ENCODE measurements around the gene OAS3. TPM values are rescaled to one million over a fixed set of nuclear protein-coding genes. Genes with fewer than 3 reads are reported as not detected.

Gene OAS3
- total RNA-seq, 1 experiment from 2014 or later, result 24.8 TPM

DNA sequence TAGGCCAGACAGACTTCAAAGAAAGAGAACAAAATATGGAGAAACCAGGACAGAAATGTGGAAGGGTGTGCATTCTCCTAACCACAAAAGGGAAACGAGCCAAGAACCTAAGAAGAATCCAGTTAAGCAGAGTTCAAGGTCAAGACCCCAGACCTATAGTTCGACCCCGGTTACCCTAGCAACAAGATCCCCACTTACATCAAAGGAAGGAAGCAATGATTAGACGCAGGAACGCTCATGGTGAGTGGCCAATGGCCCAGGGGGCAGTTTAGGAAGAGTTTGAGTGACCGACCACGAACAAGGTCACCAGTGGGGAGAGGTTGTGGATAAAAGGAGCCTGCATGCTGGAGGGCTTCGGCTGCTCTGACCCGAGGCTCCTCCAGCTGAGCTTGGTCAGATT is 76.3 kb downstream of the OAS3 start:
- peak; percentile 26 for DNase-seq (ENCODE audit: low read depth)

DNA sequence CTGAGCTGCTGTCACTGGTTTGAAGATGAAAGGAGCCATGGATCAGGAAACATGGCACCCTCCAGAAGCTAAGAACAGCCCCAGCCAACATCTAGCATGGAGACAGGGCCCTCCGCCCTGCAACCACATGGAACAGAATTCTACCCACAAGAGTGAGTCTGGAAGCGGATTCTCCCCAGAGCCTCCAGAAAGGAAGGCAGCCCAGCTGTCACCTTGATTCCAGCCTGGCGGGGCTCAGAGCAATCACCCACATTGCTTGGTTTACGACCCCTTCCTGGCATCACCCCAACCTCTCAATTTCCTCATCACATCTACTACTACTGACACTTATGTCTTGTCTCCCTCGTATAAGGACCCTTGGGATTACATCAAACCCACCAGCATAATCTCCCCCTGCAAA is 78.5 kb downstream of the OAS3 start:
- DNase-seq (ENCODE audit: low read depth), result no peak

DNA sequence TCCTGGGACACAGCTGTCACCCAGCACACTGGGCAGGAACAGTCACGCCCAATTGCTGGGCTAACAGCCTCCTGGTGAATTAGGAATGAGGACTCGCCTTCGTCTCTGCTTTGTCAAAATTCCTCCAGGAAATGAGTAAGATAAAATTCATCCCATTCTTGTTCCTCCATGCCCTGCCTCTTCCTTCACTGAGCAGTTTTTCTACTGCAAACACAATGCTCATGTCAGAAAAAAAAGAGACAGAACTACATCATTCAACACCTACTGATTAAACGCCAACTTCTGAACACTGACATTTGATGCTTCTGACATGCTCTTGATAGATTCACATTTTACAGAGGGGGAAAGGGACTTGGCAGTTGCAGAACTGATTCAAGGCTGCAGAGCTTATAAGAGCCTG is 80.8 kb downstream of the OAS3 start:
- peak; percentile 24 for DNase-seq (ENCODE audit: low read depth)

DNA sequence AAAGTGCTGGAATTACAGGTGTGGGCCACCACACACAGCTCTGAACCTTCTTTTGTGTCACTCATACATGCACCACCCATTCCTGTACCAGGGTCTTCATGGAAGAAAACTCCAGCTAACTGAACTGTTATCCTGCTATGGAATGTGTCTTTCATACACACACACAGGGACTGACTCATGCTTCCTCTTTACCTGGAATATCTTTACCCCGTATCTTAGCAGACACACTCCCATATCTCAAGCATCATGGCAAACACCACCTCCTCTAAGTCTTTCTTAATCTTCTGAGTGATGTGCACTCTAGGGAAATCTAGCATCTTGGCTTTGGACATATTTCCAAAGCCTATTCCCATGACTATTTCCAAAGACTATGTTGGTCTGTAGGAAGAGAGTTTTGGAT is 83.2 kb downstream of the OAS3 start:
- DNase-seq (ENCODE audit: low read depth), result no peak

Other genes with a start within 250 kb of the OAS3 start
- not detected in 2 replicates for gene RPH3A, start 146.7 kb upstream of the OAS3 start, total RNA-seq (2014; rRNA removed; shearing (Covaris generic))
- 12.4 and 13.1 TPM in 2 replicates for gene OAS1, start 31.5 kb upstream of the OAS3 start, total RNA-seq (2014; rRNA removed; shearing (Covaris generic))
- gene OAS2, start 40.0 kb downstream of the OAS3 start, total RNA-seq (2014; rRNA removed; shearing (Covaris generic)), result 19.4 and 27.5 TPM in 2 replicates
- not detected in 2 replicates for gene DTX1, start 118.3 kb downstream of the OAS3 start, total RNA-seq (2014; rRNA removed; shearing (Covaris generic))
- not detected in 2 replicates for gene RASAL1, start 197.3 kb downstream of the OAS3 start, total RNA-seq (2014; rRNA removed; shearing (Covaris generic))
- not detected in 2 replicates for gene CFAP73, start 211.2 kb downstream of the OAS3 start, total RNA-seq (2014; rRNA removed; shearing (Covaris generic))
- gene DDX54, start 247.0 kb downstream of the OAS3 start, total RNA-seq (2014; rRNA removed; shearing (Covaris generic)), result 17.2 and 20.7 TPM in 2 replicates
- 39.5 and 43.0 TPM in 2 replicates for gene RITA1, start 247.2 kb downstream of the OAS3 start, total RNA-seq (2014; rRNA removed; shearing (Covaris generic))